ENCODE data around the gene NEK10.

GRCh38 chr3:27319304-27319703 lies 49.9 kb downstream of the NEK10 start:
- TF ChIP-seq, protein P1, sequence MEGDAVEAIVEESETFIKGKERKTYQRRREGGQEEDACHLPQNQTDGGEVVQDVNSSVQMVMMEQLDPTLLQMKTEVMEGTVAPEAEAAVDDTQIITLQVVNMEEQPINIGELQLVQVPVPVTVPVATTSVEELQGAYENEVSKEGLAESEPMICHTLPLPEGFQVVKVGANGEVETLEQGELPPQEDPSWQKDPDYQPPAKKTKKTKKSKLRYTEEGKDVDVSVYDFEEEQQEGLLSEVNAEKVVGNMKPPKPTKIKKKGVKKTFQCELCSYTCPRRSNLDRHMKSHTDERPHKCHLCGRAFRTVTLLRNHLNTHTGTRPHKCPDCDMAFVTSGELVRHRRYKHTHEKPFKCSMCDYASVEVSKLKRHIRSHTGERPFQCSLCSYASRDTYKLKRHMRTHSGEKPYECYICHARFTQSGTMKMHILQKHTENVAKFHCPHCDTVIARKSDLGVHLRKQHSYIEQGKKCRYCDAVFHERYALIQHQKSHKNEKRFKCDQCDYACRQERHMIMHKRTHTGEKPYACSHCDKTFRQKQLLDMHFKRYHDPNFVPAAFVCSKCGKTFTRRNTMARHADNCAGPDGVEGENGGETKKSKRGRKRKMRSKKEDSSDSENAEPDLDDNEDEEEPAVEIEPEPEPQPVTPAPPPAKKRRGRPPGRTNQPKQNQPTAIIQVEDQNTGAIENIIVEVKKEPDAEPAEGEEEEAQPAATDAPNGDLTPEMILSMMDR (IDR thresholded peaks at IDR 0.05 in 2 of 3, conservative IDR thresholded peaks at IDR 0.05 in 1 of 3; ENCODE audit: borderline replicate concordance in 1 of 3, insufficient read depth in 1 of 3, low read depth in 2 of 3, low read length in 2 of 3), result no peak
- TF ChIP-seq YY1 (IDR thresholded peaks at IDR 0.05; ENCODE audit: extremely low read depth, insufficient replicate concordance, low read depth, low read length) (no peak), MAX (IDR thresholded peaks at IDR 0.05) (no peak)
